NB4 (cell line): ENCODE measurements around the gene VGLL2.

Experiments used
- CTCF ChIP-seq: IDR thresholded peaks from one replicate; pipeline ENCODE4 v1.5.1; 2012; ENCODE audit warnings: low read depth, low read length
- MAX ChIP-seq: IDR thresholded peaks from 2 replicates; pipeline ENCODE4 v1.6.1; 2011; ENCODE audit warnings: low read depth, low read length
- MYC ChIP-seq: IDR thresholded peaks from 2 replicates; pipeline ENCODE4 v1.6.1; 2011; ENCODE audit warnings: low read depth, low read length
- POLR2A ChIP-seq: IDR thresholded peaks from 2 replicates; pipeline ENCODE4 v1.6.1; 2011; ENCODE audit warnings: mild to moderate bottlenecking; ENCODE audit not compliant: insufficient read length; ENCODE audit errors: extremely low read depth

- TF ChIP-seq POLR2A (no peak), CTCF (no peak), MYC (no peak), MAX (no peak)
Observed at GRCh38 chr6:117309069-117309468, 43.7 kb downstream of the VGLL2 start.
